Ishikawa (cell line): Measurements from ENCODE around the gene TRPM3.

ENCODE experiments used
- CEBPB ChIP-seq: IDR thresholded peaks from 2 replicates; pipeline ENCODE4 v1.6.1; 2012
- CREB1 ChIP-seq: IDR thresholded peaks from 2 replicates; pipeline ENCODE4 v1.6.1; 2012; ENCODE audit warnings: low read depth
- EGR1 ChIP-seq: IDR thresholded peaks from 2 replicates; pipeline ENCODE4 v1.6.1; 2012
- EP300 ChIP-seq: IDR thresholded peaks from 2 replicates; pipeline ENCODE4 v1.6.1; 2012; ENCODE audit warnings: borderline replicate concordance
- FOXM1 ChIP-seq: IDR thresholded peaks from 2 replicates; pipeline ENCODE4 v1.6.1; 2012; ENCODE audit warnings: low read depth, borderline replicate concordance
- NFIC ChIP-seq: IDR thresholded peaks from 2 replicates; pipeline ENCODE4 v1.6.1; 2012
- RAD21 ChIP-seq: IDR thresholded peaks from 2 replicates; pipeline ENCODE4 v1.6.1; 2012; ENCODE audit warnings: low read depth
- TAF1 ChIP-seq: IDR thresholded peaks from 2 replicates; pipeline ENCODE4 v1.6.1; 2012; ENCODE audit warnings: low read depth, mild to moderate bottlenecking
- TCF12 ChIP-seq: IDR thresholded peaks from 2 replicates; pipeline ENCODE4 v1.6.1; 2012; ENCODE audit warnings: low read depth
- TEAD4 ChIP-seq: IDR thresholded peaks from 2 replicates; pipeline ENCODE4 v1.6.1; 2012
- YY1 ChIP-seq: IDR thresholded peaks from 2 replicates; pipeline ENCODE4 v1.6.1; 2012; ENCODE audit warnings: low read depth
- ZBTB7A ChIP-seq: IDR thresholded peaks from 2 replicates; pipeline ENCODE4 v1.6.1; 2012; ENCODE audit warnings: low read depth
- TF ChIP-seq, protein P1 (sequence below): IDR thresholded peaks from 2 replicates; pipeline ENCODE4 v1.6.1; 2012
- TF ChIP-seq, protein P2 (sequence below): IDR thresholded peaks from 2 replicates; pipeline ENCODE4 v1.6.1; 2012; ENCODE audit warnings: low read depth, mild to moderate bottlenecking
- TF ChIP-seq, protein P3 (sequence below): IDR thresholded peaks from 2 replicates; pipeline ENCODE4 v1.6.1; 2012

The TRPM3 gene

DNA sequence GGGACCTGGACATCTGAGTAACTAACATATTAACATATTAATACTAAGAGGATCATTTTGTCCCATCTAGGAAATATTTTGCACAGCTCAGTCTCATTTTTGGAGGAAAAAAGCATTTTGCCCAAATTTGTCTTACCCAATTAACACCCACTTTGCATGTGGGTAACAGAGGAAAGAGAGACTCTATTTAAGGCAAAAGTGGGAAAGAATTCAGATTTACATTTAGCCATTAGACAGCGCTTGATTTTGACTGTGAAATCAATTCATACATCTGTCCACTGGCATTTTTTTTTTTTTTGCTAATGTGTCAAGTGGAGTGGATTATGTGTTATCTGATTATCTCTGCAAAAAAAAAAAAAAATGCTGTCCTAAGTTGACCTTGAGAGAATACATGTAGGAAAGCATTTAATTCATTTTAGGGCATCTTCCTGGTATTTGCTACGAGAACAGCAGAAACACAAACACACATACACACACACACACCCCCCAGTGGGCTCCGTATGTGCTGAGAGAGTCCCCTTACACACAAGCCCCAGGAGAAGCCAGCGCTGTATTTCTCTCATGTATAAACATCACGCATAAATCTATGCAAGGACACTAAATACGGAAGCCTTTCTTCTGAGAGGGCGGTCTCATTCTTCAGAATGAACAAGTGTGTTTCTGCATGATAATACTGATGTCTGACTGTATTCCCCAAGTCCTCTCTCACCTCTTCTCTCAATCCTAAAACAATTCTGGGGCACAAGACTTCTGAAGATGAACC lies 505.0 kb downstream of the TRPM3 start:
- TF ChIP-seq ZBTB7A (no peak), TAF1 (no peak), EP300 (no peak), TCF12 (no peak), NFIC (no peak), YY1 (no peak), CREB1 (no peak), TEAD4 (no peak), EGR1 (no peak), FOXM1 (no peak), RAD21 (no peak)
- TF ChIP-seq, protein P1, sequence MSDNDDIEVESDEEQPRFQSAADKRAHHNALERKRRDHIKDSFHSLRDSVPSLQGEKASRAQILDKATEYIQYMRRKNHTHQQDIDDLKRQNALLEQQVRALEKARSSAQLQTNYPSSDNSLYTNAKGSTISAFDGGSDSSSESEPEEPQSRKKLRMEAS = no peak
- TF ChIP-seq, protein P2, sequence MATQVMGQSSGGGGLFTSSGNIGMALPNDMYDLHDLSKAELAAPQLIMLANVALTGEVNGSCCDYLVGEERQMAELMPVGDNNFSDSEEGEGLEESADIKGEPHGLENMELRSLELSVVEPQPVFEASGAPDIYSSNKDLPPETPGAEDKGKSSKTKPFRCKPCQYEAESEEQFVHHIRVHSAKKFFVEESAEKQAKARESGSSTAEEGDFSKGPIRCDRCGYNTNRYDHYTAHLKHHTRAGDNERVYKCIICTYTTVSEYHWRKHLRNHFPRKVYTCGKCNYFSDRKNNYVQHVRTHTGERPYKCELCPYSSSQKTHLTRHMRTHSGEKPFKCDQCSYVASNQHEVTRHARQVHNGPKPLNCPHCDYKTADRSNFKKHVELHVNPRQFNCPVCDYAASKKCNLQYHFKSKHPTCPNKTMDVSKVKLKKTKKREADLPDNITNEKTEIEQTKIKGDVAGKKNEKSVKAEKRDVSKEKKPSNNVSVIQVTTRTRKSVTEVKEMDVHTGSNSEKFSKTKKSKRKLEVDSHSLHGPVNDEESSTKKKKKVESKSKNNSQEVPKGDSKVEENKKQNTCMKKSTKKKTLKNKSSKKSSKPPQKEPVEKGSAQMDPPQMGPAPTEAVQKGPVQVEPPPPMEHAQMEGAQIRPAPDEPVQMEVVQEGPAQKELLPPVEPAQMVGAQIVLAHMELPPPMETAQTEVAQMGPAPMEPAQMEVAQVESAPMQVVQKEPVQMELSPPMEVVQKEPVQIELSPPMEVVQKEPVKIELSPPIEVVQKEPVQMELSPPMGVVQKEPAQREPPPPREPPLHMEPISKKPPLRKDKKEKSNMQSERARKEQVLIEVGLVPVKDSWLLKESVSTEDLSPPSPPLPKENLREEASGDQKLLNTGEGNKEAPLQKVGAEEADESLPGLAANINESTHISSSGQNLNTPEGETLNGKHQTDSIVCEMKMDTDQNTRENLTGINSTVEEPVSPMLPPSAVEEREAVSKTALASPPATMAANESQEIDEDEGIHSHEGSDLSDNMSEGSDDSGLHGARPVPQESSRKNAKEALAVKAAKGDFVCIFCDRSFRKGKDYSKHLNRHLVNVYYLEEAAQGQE = no peak
- TF ChIP-seq, protein P3, sequence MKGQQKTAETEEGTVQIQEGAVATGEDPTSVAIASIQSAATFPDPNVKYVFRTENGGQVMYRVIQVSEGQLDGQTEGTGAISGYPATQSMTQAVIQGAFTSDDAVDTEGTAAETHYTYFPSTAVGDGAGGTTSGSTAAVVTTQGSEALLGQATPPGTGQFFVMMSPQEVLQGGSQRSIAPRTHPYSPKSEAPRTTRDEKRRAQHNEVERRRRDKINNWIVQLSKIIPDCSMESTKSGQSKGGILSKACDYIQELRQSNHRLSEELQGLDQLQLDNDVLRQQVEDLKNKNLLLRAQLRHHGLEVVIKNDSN = no peak

DNA sequence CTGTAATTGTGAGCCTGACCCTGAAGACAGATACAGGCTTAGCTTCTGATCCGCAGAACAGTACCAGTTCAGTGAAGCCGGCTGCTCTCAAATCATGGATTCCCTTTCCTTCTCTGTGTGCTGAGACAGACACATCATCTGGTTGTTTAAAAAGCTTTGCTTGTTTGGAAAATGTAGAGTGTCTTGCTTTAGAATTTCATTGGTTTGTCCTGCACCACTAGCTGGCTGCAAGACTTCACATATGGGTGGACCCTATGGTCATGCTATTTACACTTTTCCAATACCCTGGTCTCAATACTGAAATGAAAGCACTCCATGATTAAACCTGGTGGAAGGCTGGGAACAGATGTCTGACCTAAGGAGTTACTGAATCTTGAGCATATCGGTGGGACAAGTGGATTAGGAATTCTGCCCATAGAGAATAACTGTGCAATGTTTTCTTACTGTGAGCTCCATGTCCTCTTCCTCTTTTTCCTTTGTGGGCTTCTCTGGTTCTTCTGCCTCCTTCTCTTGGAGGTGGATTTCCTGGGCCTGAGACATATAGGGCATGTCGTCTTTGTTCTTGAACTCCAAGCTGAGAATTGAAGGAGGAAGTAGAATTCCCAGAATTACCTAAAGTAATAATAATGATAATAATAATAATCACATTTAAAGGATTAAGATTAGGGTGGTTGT lies 505.8 kb downstream of the TRPM3 start:
- TF ChIP-seq, protein P3 = no peak
- TF ChIP-seq TAF1 = no peak
- TF ChIP-seq CEBPB = no peak
- TF ChIP-seq ZBTB7A = no peak
- TF ChIP-seq, protein P1 = no peak
- TF ChIP-seq YY1 = no peak
- no peak for TF ChIP-seq TEAD4

DNA sequence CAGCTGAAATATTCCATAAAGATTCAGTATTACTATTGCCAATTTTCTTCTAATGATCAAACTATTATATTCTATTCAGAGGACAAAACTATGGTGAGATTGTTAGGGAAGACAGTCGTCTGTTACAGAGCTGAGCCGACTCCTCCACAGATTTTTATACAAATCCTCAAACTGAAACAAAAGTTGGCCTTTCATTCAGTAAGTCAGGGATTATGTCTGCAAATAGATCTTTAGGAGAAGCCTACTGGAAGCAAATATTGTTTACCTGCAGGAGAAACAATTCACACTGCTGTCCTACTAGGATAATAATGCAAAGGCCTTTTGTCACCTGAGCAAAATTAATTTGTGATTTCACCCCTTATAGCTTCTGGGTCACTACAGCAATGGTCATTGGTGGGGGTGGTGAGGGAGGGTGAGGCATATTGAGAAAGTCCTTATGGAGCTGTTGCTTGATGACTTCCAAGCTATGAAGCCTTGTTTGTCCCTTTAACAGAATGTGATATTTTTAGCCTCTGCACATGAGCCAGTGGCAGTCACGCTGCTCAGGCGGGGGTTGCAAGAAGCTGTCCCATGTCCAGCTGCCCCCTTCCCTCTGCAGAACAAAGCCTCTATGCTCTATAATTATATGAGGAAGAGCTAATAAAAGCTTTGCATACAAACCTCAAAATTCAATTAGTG lies 506.5 kb downstream of the TRPM3 start:
- TF ChIP-seq YY1 (no peak), ZBTB7A (no peak)
- TF ChIP-seq, protein P1 = no peak
- TF ChIP-seq, protein P2 = no peak

DNA sequence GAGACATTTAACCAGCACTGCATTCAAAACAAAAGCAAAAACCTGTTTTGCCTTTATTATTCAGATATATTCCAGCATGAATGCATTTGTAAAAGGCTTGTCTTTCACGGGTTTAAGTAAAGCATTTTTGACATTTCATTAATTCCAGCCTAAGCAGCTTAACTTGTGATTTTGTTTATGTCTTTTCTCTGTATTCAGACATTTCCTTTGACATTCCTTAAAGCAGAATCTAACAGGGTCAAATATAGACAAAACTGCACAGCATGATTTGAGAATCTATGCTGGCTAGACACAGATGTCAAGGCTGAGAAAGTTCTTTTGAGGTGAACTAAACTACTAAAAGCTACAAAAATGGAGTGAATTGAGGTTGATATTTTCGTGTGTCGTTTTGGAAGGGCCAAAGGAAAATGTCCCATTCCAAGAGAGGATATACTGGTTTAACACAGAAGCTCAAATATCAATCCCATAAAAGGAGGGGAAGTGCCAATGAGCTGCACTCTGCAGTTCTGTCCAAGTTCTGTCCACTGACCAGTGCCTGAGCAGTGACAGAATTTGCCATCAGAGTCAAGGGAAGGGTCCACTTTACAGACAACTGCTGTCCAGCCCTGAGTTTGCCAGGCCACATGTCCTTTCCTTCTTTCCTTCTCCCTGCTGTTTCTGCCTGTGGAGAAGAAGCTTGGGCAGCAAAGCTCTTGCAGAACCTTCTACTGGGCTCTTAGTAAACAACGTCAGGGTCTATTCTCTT lies 508.2 kb downstream of the TRPM3 start:
- TF ChIP-seq, protein P3 = no peak
- no peak for TF ChIP-seq EP300
- TF ChIP-seq YY1 = no peak
- TF ChIP-seq TCF12 = no peak
- TF ChIP-seq TEAD4 = no peak
- no peak for TF ChIP-seq CEBPB
- TF ChIP-seq TAF1 = no peak
- TF ChIP-seq, protein P2 = no peak
- no peak for TF ChIP-seq RAD21
- no peak for TF ChIP-seq FOXM1
- no peak for TF ChIP-seq ZBTB7A
- TF ChIP-seq, protein P1 = no peak
- TF ChIP-seq CREB1 = no peak
- no peak for TF ChIP-seq NFIC
- TF ChIP-seq EGR1 = no peak
